Activated CD8-positive, alpha-beta T cell treated with anti-CD3 and anti-CD28 coated beads, Interleukin-2, amount 10 ng/mL, durations not matched to agents 7 days and 5 days (primary cell): ENCODE data around the gene C2CD3. TPM values are rescaled to one million over a fixed set of nuclear protein-coding genes. Genes with fewer than 3 reads are reported as not detected.

Source experiments
- ATAC-seq: fragments of 150-1000 bp; cut with Tn5 transposase; one replicate; pipeline ENCODE4 v1.10.0; 2021; ENCODE audit warnings: moderate library complexity
- CTCF ChIA-PET: fragments of 350-600 bp; sonication (Branson Sonifier 250); formaldehyde crosslinking; loops from one replicate; lab custom pipeline; 2021; ENCODE audit warnings: antibody characterized with exemption; lab: Charles Lee
- POLR2A ChIA-PET: fragments of 350-600 bp; sonication (Branson Sonifier 250); formaldehyde crosslinking; loops from one replicate; lab custom pipeline; 2021; ENCODE audit warnings: antibody characterized with exemption; lab: Charles Lee
- DNase-seq: peaks from one replicate; pipeline ENCODE4 v3.0.0-alpha.2; 2020
- H3K27ac Mint-ChIP-seq: one replicate; pipeline ENCODE4 v1.8.0; 2021; ENCODE audit warnings: mild to moderate bottlenecking, mixed read lengths
- H3K27me3 Mint-ChIP-seq: one replicate; pipeline ENCODE4 v1.8.0; 2021; ENCODE audit warnings: low read depth, mixed read lengths
- H3K36me3 Mint-ChIP-seq: one replicate; pipeline ENCODE4 v1.8.0; 2021; ENCODE audit warnings: low read depth, mixed read lengths
- H3K4me1 Mint-ChIP-seq: one replicate; pipeline ENCODE4 v1.8.0; 2021; ENCODE audit warnings: low read depth, mixed read lengths
- H3K4me3 Mint-ChIP-seq: one replicate; pipeline ENCODE4 v1.8.0; 2021; ENCODE audit warnings: mild to moderate bottlenecking, mixed read lengths
- H3K9me3 Mint-ChIP-seq: one replicate; pipeline ENCODE4 v1.8.0; 2022; ENCODE audit warnings: mixed read lengths; ENCODE audit not compliant: insufficient read depth
- total RNA-seq, 2 experiments: library from RNA; stranded (reverse); gene quantifications; one replicate each; pipeline ENCODE4 v1.2.3, GENCODE V29; 2021

Gene C2CD3
- total RNA-seq, 2 experiments from 2014 or later, result 36.0 to 44.2 TPM

GRCh38 chr11:74005721-74006517 is 164.9 kb downstream of the C2CD3 start:
- ChIA-PET POLR2A (interaction anchor here (0.9 to 4.8 kb wide), 4 partner anchors 9 to 24 kb away, joined by 3 to 66 read pairs (median 22); partner anchors contain the start of gene UCP2), CTCF (interaction anchor here (1.0 to 1.9 kb wide), 5 partner anchors 8 to 32 kb away, joined by 3 to 10 read pairs (median 5); no protein-coding TSS in a partner anchor)
- Mint-ChIP-seq H3K9me3 (no peaks in the 10 kb centered on the region), H3K4me3 (peak overlapping the region; percentile 28), H3K27me3 (no peaks in the 10 kb centered on the region), H3K4me1 (peaks cover 72% of the 10 kb centered on the region), H3K27ac (peak overlapping the region; percentile 87), H3K36me3 (peaks cover 26% of the 10 kb centered on the region)
- DNase-seq (no peak), ATAC-seq (no peak)

GRCh38 chr11:74004759-74005615 is 165.8 kb downstream of the C2CD3 start:
- Mint-ChIP-seq H3K36me3 (peaks cover 29% of the 10 kb centered on the region), H3K9me3 (no peaks in the 10 kb centered on the region), H3K4me3 (peak overlapping the region; percentile 62), H3K4me1 (peaks cover 66% of the 10 kb centered on the region), H3K27ac (peak overlapping the region; percentile 87), H3K27me3 (no peaks in the 10 kb centered on the region)
- peak; percentile 96 for DNase-seq
- ATAC-seq, result peak; percentile 99
- ChIA-PET POLR2A (interaction anchor here (0.6 to 4.8 kb wide), 8 partner anchors 10 to 65 kb away, joined by 3 to 66 read pairs (median 4); partner anchors contain the start of gene UCP2), CTCF (interaction anchor here (0.8 to 1.9 kb wide), 8 partner anchors 9 to 39 kb away, joined by 3 to 10 read pairs (median 4); no protein-coding TSS in a partner anchor)

GRCh38 chr11:74004046-74004695 is 166.6 kb downstream of the C2CD3 start:
- DNase-seq (no peak), ATAC-seq (no peak)
- Mint-ChIP-seq H3K27me3 (no peaks in the 10 kb centered on the region), H3K36me3 (peaks cover 29% of the 10 kb centered on the region), H3K27ac (peak overlapping the region; percentile 87), H3K4me3 (no peak overlapping the region), H3K9me3 (no peaks in the 10 kb centered on the region), H3K4me1 (peaks cover 67% of the 10 kb centered on the region)
- CTCF ChIA-PET, result interaction anchor here (0.9 to 1.9 kb wide), 6 partner anchors 9 to 141 kb away, joined by 3 to 10 read pairs (median 4); no protein-coding TSS in a partner anchor
- POLR2A ChIA-PET, result interaction anchor here (0.6 to 4.8 kb wide), 5 partner anchors 9 to 66 kb away, joined by 3 to 66 read pairs (median 4); partner anchors contain the start of gene UCP2

- CTCF ChIA-PET, result interaction anchor here (1.4 kb wide), 1 partner anchor 143 kb away, joined by 3 read pairs; no protein-coding TSS in a partner anchor
- H3K27me3 Mint-ChIP-seq, result no peaks in the 10 kb centered on the region
These were observed 168.0 kb downstream of the C2CD3 start for GRCh38 chr11:74002832-74003231.

GRCh38 chr11:74001822-74002286 is 168.9 kb downstream of the C2CD3 start:
- no peaks in the 10 kb centered on the region for H3K9me3 Mint-ChIP-seq
- peaks cover 68% of the 10 kb centered on the region for H3K4me1 Mint-ChIP-seq
- no peak overlapping the region for H3K4me3 Mint-ChIP-seq
- H3K27me3 Mint-ChIP-seq, result no peaks in the 10 kb centered on the region
- no peak for DNase-seq
- ATAC-seq, result no peak
- peaks cover 33% of the 10 kb centered on the region for H3K36me3 Mint-ChIP-seq
- ChIA-PET CTCF (no interaction called here), POLR2A (interaction anchor here (1.3 to 4.8 kb wide), 2 partner anchors 10 to 20 kb away, joined by 7 to 66 read pairs; partner anchors contain the start of gene UCP2)
- H3K27ac Mint-ChIP-seq, result no peak overlapping the region

More at GRCh38 chr11:74002832-74003231, 168.0 kb downstream of the C2CD3 start:
- no peak overlapping the region for H3K4me3 Mint-ChIP-seq
- no peak for DNase-seq
- no peak overlapping the region for H3K27ac Mint-ChIP-seq
- H3K4me1 Mint-ChIP-seq, result peaks cover 62% of the 10 kb centered on the region
- POLR2A ChIA-PET, result interaction anchor here (1.3 to 4.8 kb wide), 2 partner anchors 9 to 21 kb away, joined by 7 to 66 read pairs; partner anchors contain the start of gene UCP2
- H3K36me3 Mint-ChIP-seq, result peaks cover 29% of the 10 kb centered on the region
- H3K9me3 Mint-ChIP-seq, result no peaks in the 10 kb centered on the region
- ATAC-seq, result no peak

- no peak overlapping the region for H3K27ac Mint-ChIP-seq
These were observed 170.3 kb downstream of the C2CD3 start for GRCh38 chr11:74000307-74001133.

GRCh38 chr11:73999581-74000306 is 171.1 kb downstream of the C2CD3 start:
- CTCF ChIA-PET, result no interaction called here
- H3K27me3 Mint-ChIP-seq, result no peaks in the 10 kb centered on the region
- peaks cover 33% of the 10 kb centered on the region for H3K36me3 Mint-ChIP-seq
- H3K9me3 Mint-ChIP-seq, result no peaks in the 10 kb centered on the region
- POLR2A ChIA-PET, result interaction anchor here (1.5 kb wide), 1 partner anchor 17 kb away, joined by 5 read pairs; the partner anchor contains the start of gene UCP2
- DNase-seq (no peak), ATAC-seq (no peak)
- H3K27ac Mint-ChIP-seq, result peak overlapping the region; percentile 19
- H3K4me3 Mint-ChIP-seq, result no peak overlapping the region
- H3K4me1 Mint-ChIP-seq, result peaks cover 68% of the 10 kb centered on the region

More at GRCh38 chr11:74000307-74001133, 170.3 kb downstream of the C2CD3 start:
- Mint-ChIP-seq H3K4me3 (no peak overlapping the region), H3K9me3 (no peaks in the 10 kb centered on the region), H3K4me1 (peaks cover 68% of the 10 kb centered on the region), H3K27me3 (no peaks in the 10 kb centered on the region), H3K36me3 (peaks cover 33% of the 10 kb centered on the region)
- no peak for DNase-seq
- ChIA-PET CTCF (no interaction called here), POLR2A (interaction anchor here (1.5 kb wide), 1 partner anchor 18 kb away, joined by 5 read pairs; the partner anchor contains the start of gene UCP2)
- no peak for ATAC-seq

GRCh38 chr11:73998846-73999575 is 171.8 kb downstream of the C2CD3 start:
- no peak for DNase-seq
- POLR2A ChIA-PET, result interaction anchor here (0.6 to 9.6 kb wide), 3 partner anchors 16 to 25 kb away, joined by 5 to 187 read pairs (median 6); partner anchors contain the start of gene UCP2
- CTCF ChIA-PET, result no interaction called here
- H3K4me3 Mint-ChIP-seq, result no peak overlapping the region
- H3K4me1 Mint-ChIP-seq, result peaks cover 67% of the 10 kb centered on the region
- peak overlapping the region; percentile 19 for H3K27ac Mint-ChIP-seq
- H3K27me3 Mint-ChIP-seq, result no peaks in the 10 kb centered on the region
- H3K36me3 Mint-ChIP-seq, result peaks cover 31% of the 10 kb centered on the region
- no peak for ATAC-seq
- no peaks in the 10 kb centered on the region for H3K9me3 Mint-ChIP-seq

GRCh38 chr11:73997120-73997770 is 173.6 kb downstream of the C2CD3 start:
- no peak for DNase-seq
- CTCF ChIA-PET, result interaction anchor here (1.0 to 1.8 kb wide), 6 partner anchors 9 to 33 kb away, joined by 3 to 6 read pairs (median 4); partner anchors contain the start of genes UCP2 and UCP3
- Mint-ChIP-seq H3K27me3 (no peaks in the 10 kb centered on the region), H3K27ac (peak overlapping the region; percentile 48), H3K36me3 (peaks cover 14% of the 10 kb centered on the region), H3K9me3 (no peaks in the 10 kb centered on the region), H3K4me3 (no peak overlapping the region), H3K4me1 (peaks cover 62% of the 10 kb centered on the region)
- ATAC-seq, result no peak
- POLR2A ChIA-PET, result interaction anchor here (0.6 to 9.6 kb wide), 9 partner anchors 8 to 174 kb away, joined by 3 to 187 read pairs (median 14); partner anchors contain the start of genes C2CD3, PPME1, UCP2 and UCP3
